Stimulated activated naive CD8-positive, alpha-beta T cell treated with anti-CD3 and anti-CD28 coated beads, Interleukin-15, Interleukin-2, amounts not matched to agents 100 ng/mL and 50 ng/mL, for 24 hours (primary cell): ENCODE results near the gene TMEM14C.
"Not testable (repeated sequence)": the region's sequence is repeated elsewhere in the genome, so short reads cannot be mapped to it uniquely, and the experiment has no call there.

Source experiments
- H3K27ac Mint-ChIP-seq: one replicate; pipeline ENCODE4 v1.8.0; 2021; ENCODE audit warnings: mild to moderate bottlenecking, mixed read lengths
- H3K27me3 Mint-ChIP-seq: one replicate; pipeline ENCODE4 v1.8.0; 2021; ENCODE audit warnings: mixed read lengths
- H3K36me3 Mint-ChIP-seq: one replicate; pipeline ENCODE4 v1.8.0; 2021; ENCODE audit warnings: low read depth, mixed read lengths
- H3K4me1 Mint-ChIP-seq: one replicate; pipeline ENCODE4 v1.8.0; 2021; ENCODE audit warnings: low read depth, mixed read lengths
- H3K4me3 Mint-ChIP-seq: one replicate; pipeline ENCODE4 v1.8.0; 2021; ENCODE audit warnings: mild to moderate bottlenecking, mixed read lengths
- H3K9me3 Mint-ChIP-seq: one replicate; pipeline ENCODE4 v1.8.0; 2021; ENCODE audit warnings: mixed read lengths

Gene TMEM14C

DNA sequence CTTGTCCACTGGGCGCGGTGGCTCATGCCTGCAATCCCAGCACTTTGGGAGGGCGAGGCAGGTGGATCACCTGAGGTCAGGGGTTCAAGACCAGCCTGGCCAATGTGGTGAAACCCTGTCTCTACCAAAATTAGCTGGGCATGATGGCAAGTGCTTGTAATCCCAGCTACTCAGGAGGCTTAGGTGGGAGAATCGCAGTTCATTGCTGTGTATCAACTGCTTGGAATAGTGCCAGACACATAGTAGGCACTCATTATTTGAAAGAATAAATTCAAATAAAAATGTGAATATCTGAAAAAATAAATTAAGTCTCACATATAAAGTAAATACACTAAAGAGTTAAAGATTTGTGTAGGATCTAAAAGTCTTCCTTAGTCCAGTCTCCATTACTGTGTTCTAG, 26.2 kb upstream of the TMEM14C start:
- H3K27ac Mint-ChIP-seq = peak overlapping the region; percentile 100
- H3K9me3 Mint-ChIP-seq = no peaks in the 10 kb centered on the region
- H3K4me1 Mint-ChIP-seq = peaks cover 69% of the 10 kb centered on the region
- H3K27me3 Mint-ChIP-seq = no peaks in the 10 kb centered on the region
- peak overlapping the region; percentile 92 for H3K4me3 Mint-ChIP-seq
- H3K36me3 Mint-ChIP-seq = peaks cover 64% of the 10 kb centered on the region

DNA sequence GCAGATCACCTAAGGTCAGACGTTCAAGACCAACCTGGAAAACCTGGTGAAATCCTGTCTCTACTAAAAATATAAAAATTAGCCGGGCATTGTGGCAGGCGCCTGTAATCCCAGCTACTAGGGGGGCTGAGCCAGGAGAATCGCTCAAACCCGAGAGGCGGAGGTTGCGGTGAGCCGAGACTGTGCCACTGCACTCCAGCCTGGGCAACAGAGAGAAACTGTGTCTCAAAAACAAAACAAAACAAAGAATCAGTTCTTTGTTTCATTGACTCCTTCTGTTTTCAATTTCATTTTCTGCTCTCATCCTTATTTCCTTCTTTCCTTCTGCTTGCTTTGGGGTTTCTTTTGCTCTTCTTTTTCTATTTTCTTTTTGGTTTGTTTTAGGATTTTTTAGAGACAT, 8.9 kb upstream of the TMEM14C start:
- Mint-ChIP-seq H3K27me3 (no peaks in the 10 kb centered on the region), H3K27ac (no peak overlapping the region), H3K4me1 (no peaks in the 10 kb centered on the region), H3K9me3 (no peaks in the 10 kb centered on the region), H3K4me3 (no peak overlapping the region), H3K36me3 (peaks cover 15% of the 10 kb centered on the region)

DNA sequence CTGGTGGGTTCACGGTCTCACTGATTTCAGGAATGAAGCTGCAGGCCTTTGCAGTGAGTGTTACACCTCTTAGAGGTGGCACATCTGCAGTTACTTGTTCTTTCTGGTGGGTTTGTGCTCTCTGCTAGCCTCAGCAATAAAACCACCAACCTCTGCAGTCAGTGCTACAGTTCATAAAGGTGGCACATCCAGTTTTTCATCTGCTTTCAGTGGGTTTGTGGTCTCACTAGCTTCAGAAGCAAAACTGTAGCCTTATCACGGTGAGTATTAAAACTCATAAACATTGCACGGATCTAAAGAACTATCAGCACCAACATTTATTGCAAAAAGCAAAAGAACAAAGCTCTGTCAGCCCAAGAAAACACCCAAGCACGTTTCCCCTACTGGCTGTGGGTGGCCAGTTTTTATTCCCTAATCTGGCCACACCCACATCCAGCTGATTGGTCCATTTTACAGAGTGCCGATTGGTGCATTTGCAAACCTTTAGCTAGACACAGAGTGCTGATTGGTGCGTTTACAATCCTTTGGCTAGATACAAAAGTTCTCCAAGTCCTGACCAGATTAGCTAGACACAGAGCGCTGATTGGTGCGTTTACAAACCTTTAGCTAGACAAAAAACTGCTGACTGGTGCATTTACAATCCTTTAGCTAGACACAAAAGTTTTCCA, 3.4 kb upstream of the TMEM14C start:
- Mint-ChIP-seq H3K27ac (peak overlapping the region; percentile 80), H3K9me3 (no peaks in the 10 kb centered on the region), H3K4me1 (peaks cover 39% of the 10 kb centered on the region), H3K36me3 (no peaks in the 10 kb centered on the region), H3K4me3 (peak overlapping the region; percentile 93), H3K27me3 (no peaks in the 10 kb centered on the region)

DNA sequence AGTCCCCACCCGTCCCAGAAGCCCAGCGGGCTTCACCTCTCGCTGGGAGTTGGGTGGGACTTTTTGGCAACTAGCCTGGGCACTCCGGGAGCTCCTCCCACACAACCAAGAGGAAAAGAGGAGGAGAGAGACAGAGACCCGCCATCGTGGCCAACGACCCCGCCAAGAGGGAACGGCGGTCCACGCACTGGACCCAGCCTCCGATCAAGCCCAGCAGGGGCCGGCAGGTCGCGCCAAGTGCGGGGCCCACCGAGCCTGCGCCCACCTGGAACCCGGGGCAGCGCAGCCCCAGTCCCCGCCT, 3.0 kb upstream of the TMEM14C start:
- Mint-ChIP-seq H3K27me3 (no peaks in the 10 kb centered on the region), H3K4me3 (peak overlapping the region; percentile 93), H3K9me3 (no peaks in the 10 kb centered on the region), H3K27ac (peak overlapping the region; percentile 80), H3K36me3 (no peaks in the 10 kb centered on the region), H3K4me1 (peaks cover 40% of the 10 kb centered on the region)

DNA sequence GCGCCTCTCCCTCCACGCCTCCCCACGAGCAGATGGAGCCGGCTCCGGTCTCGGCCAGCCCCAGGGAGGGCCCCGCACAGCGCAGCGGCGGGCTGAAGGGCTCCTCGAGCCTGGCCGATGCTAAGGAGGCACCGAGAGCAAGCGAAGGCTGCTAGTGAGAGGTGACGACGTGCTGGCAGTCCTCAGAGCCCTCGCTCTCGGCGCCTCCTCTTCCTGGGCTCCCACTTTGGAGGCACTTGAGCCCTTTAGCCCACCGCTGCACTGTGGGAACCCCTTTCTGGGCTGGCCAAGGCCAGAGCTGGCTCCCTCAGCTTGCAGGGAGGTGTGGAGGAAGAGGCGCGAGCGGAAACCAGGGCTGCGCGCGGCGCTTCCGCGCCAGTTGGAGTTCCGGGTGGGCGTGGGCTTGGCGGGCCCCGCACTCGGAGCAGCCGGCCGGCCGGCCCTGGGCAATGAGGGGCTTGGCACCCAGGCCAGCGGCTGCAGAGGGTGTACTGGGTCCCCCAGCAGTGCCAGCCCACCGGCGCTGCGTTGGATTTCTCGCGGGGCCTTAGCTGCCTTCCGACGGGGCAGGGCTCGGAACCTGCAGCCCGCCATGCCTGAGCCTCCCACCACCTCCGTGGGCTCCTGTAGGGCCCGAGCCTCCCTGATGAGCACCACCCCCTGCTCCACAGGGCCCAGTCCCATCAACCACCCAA, 2.5 kb upstream of the TMEM14C start:
- Mint-ChIP-seq H3K9me3 (no peaks in the 10 kb centered on the region), H3K27ac (peak overlapping the region; percentile 87), H3K4me3 (peak overlapping the region; percentile 93), H3K36me3 (peaks cover 4% of the 10 kb centered on the region), H3K27me3 (no peaks in the 10 kb centered on the region), H3K4me1 (peaks cover 43% of the 10 kb centered on the region)

DNA sequence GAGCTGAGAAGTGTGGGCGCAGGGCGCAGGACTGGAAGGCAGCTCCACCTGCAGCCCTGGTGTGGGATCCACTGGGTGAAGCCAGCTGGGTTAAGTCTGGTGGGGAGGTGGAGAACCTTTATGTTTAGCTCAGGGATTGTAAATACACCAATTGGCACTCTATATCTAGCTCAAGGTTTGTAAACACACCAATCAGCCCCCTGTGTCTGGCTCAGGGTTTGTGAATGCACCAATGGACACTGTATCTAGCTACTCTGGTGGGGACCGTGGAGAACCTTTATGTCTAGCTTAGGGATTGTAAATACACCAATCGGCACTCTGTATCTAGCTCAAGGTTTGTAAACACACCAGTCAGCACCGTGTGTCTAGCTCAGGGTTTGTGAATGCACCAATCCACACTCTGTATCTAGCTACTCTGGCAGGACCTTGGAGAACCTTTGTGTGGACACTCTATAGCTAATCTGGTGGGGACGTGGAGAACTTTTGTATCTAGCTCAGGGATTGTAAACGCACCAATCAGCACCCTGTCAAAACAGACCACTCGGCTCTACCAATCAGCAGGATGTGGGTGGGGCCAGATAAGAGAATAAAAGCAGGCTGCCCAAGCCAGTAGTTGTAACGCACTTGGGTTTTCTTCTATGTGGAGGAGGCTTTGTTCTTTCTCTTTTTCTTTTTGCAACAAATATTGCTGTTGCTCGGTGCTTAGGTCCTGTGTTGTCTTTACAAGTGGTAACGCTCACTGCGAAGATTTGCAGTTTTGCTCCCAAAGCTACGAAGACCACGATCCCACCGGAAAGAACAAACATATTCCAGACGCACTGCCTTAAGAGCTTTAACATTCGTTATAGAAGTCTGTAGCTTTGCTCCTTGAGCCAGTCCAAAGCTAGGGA, 1.7 kb upstream of the TMEM14C start:
- Mint-ChIP-seq H3K4me3 (peak overlapping the region; percentile 93), H3K4me1 (peaks cover 47% of the 10 kb centered on the region), H3K27ac (peak overlapping the region; percentile 87)
- not testable (repeated sequence) for H3K9me3 Mint-ChIP-seq, H3K36me3 Mint-ChIP-seq, H3K27me3 Mint-ChIP-seq

DNA sequence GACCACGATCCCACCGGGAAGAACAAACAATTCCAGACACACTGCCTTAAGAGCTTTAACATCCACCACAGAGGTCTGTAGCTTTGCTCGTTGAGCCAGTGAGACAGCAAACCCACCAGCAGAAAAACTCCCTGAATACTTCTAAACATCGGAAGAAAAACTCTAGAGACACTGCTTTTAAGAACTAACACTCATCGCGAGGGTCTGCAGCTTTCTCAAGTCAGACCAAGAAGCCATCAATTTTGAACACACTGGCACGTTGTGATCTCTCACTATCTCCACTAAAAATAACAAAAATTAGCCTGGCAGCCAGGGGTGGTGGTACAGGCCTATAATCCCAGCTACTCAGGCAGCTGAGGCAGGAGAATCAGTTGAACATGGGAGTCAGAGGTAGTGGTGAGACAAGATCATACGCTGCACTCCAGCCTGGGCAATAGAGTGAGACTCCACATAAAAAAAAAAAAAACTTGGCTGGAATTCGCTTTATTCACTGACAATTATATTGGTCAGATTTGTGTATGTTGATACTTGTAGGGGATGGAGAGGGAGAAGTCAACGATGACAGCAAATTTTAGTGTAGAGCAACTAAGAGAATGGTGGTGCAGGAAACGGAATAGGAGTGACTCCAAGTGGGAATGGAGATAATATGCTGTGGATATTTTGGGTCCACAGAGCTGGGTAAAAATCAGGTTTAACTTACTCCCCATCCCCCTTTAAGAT, 860 bp upstream of the TMEM14C start:
- Mint-ChIP-seq H3K9me3 (no peaks in the 10 kb centered on the region), H3K4me1 (peaks cover 52% of the 10 kb centered on the region), H3K36me3 (peaks cover 10% of the 10 kb centered on the region), H3K27ac (peak overlapping the region; percentile 87), H3K4me3 (peak overlapping the region; percentile 93), H3K27me3 (no peaks in the 10 kb centered on the region)

DNA sequence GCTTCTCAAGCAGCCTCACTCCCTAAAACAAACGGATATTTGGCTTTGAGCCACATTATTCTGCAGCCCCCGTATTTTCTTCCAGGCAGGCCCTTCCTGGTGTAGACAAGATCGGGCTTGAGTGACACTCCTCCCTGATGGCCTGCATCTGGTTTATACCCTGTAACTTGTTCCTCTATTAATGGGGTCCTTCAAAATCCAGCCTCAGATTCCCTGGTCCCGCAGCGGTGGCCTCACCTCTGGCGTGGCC, 375 bp upstream of the TMEM14C start:
- Mint-ChIP-seq H3K27me3 (no peaks in the 10 kb centered on the region), H3K4me3 (peak overlapping the region; percentile 93), H3K4me1 (peaks cover 54% of the 10 kb centered on the region), H3K36me3 (peaks cover 12% of the 10 kb centered on the region), H3K27ac (peak overlapping the region; percentile 87), H3K9me3 (no peaks in the 10 kb centered on the region)

DNA sequence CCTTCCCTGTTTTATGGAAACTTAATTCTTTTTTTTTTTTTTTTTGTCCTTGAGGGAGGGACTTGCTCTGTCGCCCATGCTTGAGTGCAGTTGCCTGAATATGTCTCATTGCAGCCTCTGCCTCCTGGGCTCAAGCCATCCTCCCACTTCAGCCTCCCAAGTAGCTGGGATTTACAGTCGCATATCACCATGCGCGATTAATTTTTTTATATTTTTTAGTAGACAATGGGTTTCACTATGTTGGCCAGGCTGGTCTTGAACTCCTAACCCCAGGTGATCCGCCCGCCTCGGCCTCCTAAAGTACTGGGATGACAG, 654 bp downstream of the TMEM14C start:
- Mint-ChIP-seq H3K4me1 (peaks cover 58% of the 10 kb centered on the region), H3K27ac (peak overlapping the region; percentile 87), H3K9me3 (no peaks in the 10 kb centered on the region), H3K36me3 (peaks cover 19% of the 10 kb centered on the region), H3K27me3 (no peaks in the 10 kb centered on the region), H3K4me3 (peak overlapping the region; percentile 93)

DNA sequence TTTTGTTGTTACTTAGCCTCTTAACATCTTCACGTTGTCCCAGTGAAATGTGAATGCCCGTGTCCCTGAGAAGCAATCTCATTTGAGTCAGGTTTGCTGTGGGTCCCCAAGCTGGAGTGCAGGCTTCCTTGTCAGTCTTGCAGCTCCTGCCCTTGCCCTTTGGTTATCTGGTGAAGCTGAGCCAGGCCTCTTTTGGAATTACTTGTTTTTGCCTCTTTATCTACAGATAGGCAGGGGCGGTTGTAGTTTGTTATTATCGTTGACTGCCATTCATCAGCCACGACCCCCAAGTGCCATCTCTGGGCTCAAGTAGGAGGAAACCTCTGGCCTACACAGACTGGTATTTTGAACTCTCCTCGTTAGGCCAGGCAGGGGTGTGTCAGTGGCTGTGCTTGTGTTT, 2.2 kb downstream of the TMEM14C start:
- Mint-ChIP-seq H3K27ac (no peak overlapping the region), H3K27me3 (no peaks in the 10 kb centered on the region), H3K4me1 (peaks cover 50% of the 10 kb centered on the region), H3K9me3 (no peaks in the 10 kb centered on the region), H3K36me3 (peaks cover 20% of the 10 kb centered on the region), H3K4me3 (no peak overlapping the region)

DNA sequence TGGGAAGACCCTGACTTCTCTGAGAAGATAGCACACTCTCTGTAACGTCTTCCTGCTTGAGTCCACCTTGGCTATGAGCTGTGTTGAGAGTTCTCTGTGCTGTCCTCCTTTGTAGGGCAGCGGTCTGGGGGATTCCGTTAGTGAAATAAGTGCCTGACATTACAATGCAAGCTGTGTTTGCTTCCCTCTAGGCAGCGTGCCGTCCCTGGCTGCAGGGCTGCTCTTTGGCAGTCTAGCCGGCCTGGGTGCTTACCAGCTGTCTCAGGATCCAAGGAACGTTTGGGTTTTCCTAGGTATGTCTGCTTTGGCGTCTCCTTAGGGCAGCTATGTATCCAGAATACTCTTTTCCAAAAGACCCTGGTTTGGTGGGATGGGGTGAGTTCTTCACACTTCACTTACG, 2.8 kb downstream of the TMEM14C start:
- H3K27ac Mint-ChIP-seq = no peak overlapping the region
- peaks cover 50% of the 10 kb centered on the region for H3K4me1 Mint-ChIP-seq
- no peaks in the 10 kb centered on the region for H3K9me3 Mint-ChIP-seq
- peaks cover 27% of the 10 kb centered on the region for H3K36me3 Mint-ChIP-seq
- H3K4me3 Mint-ChIP-seq = no peak overlapping the region
- no peaks in the 10 kb centered on the region for H3K27me3 Mint-ChIP-seq

DNA sequence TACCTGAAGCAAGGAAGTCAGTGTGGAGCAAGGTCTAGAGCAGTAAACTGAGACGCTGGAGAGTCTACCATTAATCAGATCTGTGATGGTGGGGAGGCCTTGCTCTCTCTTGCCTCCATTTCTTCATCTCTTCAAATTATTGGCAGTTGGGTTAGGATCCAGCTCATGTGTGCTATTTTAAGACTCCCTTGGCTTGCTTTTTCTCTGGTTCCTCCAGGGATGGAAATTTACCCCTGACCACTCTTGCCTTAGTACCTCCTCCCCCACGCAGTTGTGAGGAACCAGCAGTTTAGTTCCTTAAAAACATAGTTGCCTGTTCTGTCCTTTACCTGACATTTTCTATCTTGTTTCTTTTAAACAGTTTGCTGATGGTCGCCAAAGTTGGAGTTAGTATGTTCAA, 7.4 kb downstream of the TMEM14C start:
- H3K27ac Mint-ChIP-seq = no peak overlapping the region
- peaks cover 17% of the 10 kb centered on the region for H3K4me1 Mint-ChIP-seq
- no peaks in the 10 kb centered on the region for H3K27me3 Mint-ChIP-seq
- H3K9me3 Mint-ChIP-seq = no peaks in the 10 kb centered on the region
- H3K4me3 Mint-ChIP-seq = no peak overlapping the region
- H3K36me3 Mint-ChIP-seq = peaks cover 34% of the 10 kb centered on the region

DNA sequence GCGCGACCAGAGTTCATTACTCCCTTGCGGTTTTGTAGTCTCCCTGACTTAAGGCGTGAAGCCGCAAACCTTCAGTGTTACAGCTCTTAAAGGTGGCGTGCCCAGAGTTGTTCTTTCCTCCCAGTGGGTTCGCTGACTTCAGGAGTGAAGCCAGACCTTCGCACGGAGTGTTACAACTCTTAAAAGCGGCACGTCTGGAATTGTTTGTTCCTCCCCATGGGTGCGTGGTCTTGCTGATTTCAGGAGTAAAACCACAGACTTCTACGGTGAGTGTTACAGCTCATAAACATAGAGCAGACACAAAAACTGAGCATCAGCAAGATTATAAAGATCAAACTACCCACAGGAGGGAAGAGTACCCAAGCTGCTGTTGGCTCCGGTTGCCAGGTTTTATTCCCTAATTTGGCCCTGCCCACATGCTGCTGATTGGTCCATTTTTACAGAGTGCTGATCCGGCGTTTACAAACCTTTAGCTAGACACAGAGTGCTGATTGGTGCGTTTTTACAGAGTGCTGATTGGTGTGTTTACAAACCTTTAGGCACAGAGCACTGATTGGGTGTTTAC, 10.4 kb downstream of the TMEM14C start:
- H3K27me3 Mint-ChIP-seq = no peaks in the 10 kb centered on the region
- no peak overlapping the region for H3K27ac Mint-ChIP-seq

DNA sequence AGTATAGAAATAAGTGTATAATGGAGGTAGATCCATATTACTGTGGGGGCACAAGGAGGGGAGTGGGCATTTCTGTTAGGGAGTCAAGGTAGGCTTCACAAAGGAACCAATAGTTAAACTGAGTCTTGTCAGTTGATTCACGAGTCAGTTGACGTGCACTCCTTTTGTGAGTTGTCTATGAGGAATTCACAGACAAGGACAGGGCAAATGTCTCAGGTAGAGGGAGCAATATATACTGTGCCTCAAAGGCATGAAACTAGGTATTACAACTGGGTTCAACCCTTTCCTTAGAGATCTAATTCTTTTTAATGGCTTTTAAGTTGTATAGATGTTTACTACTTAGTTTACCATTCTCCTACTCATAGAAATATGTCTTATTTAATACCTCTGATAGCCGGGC, 11.0 kb downstream of the TMEM14C start:
- Mint-ChIP-seq H3K9me3 (no peaks in the 10 kb centered on the region), H3K36me3 (peaks cover 22% of the 10 kb centered on the region), H3K27ac (no peak overlapping the region), H3K4me1 (no peaks in the 10 kb centered on the region), H3K4me3 (no peak overlapping the region), H3K27me3 (no peaks in the 10 kb centered on the region)

More for the DNA sequence above, 10.4 kb downstream of the TMEM14C start:
- H3K4me1 Mint-ChIP-seq = no peaks in the 10 kb centered on the region
- peaks cover 19% of the 10 kb centered on the region for H3K36me3 Mint-ChIP-seq
- H3K4me3 Mint-ChIP-seq = no peak overlapping the region
- no peaks in the 10 kb centered on the region for H3K9me3 Mint-ChIP-seq

DNA sequence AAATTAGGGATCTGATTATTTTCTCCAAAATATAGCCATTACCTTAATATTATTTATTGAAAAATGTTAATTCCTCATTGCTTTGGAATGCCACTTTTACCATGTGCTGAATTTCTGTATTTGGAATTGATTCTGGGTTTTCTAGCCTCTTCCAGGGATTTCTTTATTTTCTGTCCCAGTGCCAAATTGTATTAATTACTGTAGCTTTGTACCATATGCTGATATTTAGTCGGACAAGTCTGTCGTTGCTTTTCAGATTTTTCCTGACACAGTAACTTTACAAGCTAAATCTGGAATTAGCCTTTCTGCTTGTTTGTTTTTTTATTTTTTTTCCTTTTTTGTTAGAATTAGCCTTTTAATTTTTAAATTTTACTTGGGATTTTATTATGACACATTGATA, 13.9 kb downstream of the TMEM14C start:
- no peaks in the 10 kb centered on the region for H3K9me3 Mint-ChIP-seq
- H3K27ac Mint-ChIP-seq = no peak overlapping the region
- no peaks in the 10 kb centered on the region for H3K4me1 Mint-ChIP-seq
- H3K4me3 Mint-ChIP-seq = no peak overlapping the region
- H3K27me3 Mint-ChIP-seq = no peaks in the 10 kb centered on the region
- peaks cover 14% of the 10 kb centered on the region for H3K36me3 Mint-ChIP-seq
